Stimulated activated CD4-positive, alpha-beta T cell treated with anti-CD3 and anti-CD28 coated beads, Interleukin-1b, Interleukin-23, amount 100 ng/mL, for 1 hour (primary cell): ENCODE measurements around the gene FSTL4.

ENCODE experiments used
- DNase-seq, 2 donors: peaks; one replicate each; pipeline ENCODE4 v3.0.0-alpha.2; 2020; ENCODE audit warnings: low read depth in 2 of 2

The FSTL4 gene

GRCh38 chr5:133386662-133387061 is 225.7 kb downstream of the FSTL4 start:
- DNase-seq = no peak

- DNase-seq = no peak
These were observed 227.0 kb downstream of the FSTL4 start for GRCh38 chr5:133385346-133385745.

GRCh38 chr5:133384903-133385302 is 227.4 kb downstream of the FSTL4 start:
- no peak for DNase-seq

GRCh38 chr5:133384120-133384855 is 228.1 kb downstream of the FSTL4 start:
- DNase-seq = no peak

GRCh38 chr5:133383580-133383939 is 228.8 kb downstream of the FSTL4 start:
- DNase-seq = no peak

- DNase-seq = no peak
These were observed 229.4 kb downstream of the FSTL4 start for GRCh38 chr5:133382661-133383579.

- DNase-seq = no peak
These were observed 230.6 kb downstream of the FSTL4 start for GRCh38 chr5:133381571-133382365.

- no peak for DNase-seq
These were observed 231.3 kb downstream of the FSTL4 start for GRCh38 chr5:133381041-133381440.

- no peak for DNase-seq
These were observed 234.6 kb downstream of the FSTL4 start for GRCh38 chr5:133377736-133378135.

GRCh38 chr5:133376986-133377385 is 235.4 kb downstream of the FSTL4 start:
- no peak for DNase-seq

GRCh38 chr5:133373121-133373870 is 239.0 kb downstream of the FSTL4 start:
- no peak for DNase-seq

- DNase-seq = no peak
These were observed 239.9 kb downstream of the FSTL4 start for GRCh38 chr5:133372293-133372937.

GRCh38 chr5:133371371-133372155 is 240.8 kb downstream of the FSTL4 start:
- DNase-seq = no peak

GRCh38 chr5:133370904-133371303 is 241.4 kb downstream of the FSTL4 start:
- DNase-seq = no peak

GRCh38 chr5:133370036-133370831 is 242.1 kb downstream of the FSTL4 start:
- no peak for DNase-seq

- DNase-seq = no peak
These were observed 243.2 kb downstream of the FSTL4 start for GRCh38 chr5:133368916-133369783.

GRCh38 chr5:133367984-133368383 is 244.4 kb downstream of the FSTL4 start:
- DNase-seq = no peak

GRCh38 chr5:133367071-133367786 is 245.1 kb downstream of the FSTL4 start:
- DNase-seq = no peak
